ENCODE data around the gene GALK1. TPM values are rescaled to one million over a fixed set of nuclear protein-coding genes. Genes with fewer than 3 reads are reported as not detected.

The GALK1 gene
- polyA plus RNA-seq, 2 of the 4 experiments (the other 2 are of a cell fraction) = 20.7 to 54.3 TPM

GRCh38 chr17:75731716-75732498 is 33.1 kb downstream of the GALK1 start:
- 89% methylated on average over 31 of the region's 31 CpGs for WGBS (ENCODE audit: missing lambda C conversion rate)
- TF ChIP-seq E2F6 (IDR thresholded peaks at IDR 0.05; ENCODE audit: borderline replicate concordance, low read depth) (no peak), BHLHE40 (IDR thresholded peaks at IDR 0.05; ENCODE audit: low read depth, low read length) (no peak), TFCP2L1 (CRISPR knock-in tag; IDR thresholded peaks at IDR 0.05) (no peak)
- Histone ChIP-seq H3K27ac (no peak overlapping the region), H3K4me2 (no peak overlapping the region), H3K4me1 (no peaks in the 10 kb centered on the region), H3K9me3 (no peaks in the 10 kb centered on the region), H3K4me3 (no peak overlapping the region)
- DNase-seq (ENCODE audit: low read depth in 1 of 2, low spot score in 1 of 2) = no peak
- ChIA-PET POLR2A (no interaction called here), CTCF (interaction anchor here (0.5 to 43.5 kb wide), 9 partner anchors 10 to 259 kb away, joined by 3 to 1931 read pairs (median 6); partner anchors contain the start of genes GALK1, ITGB4, RECQL5 and SAP30BP)
- FAIRE-seq = no peak
- no peak for ATAC-seq

DNA sequence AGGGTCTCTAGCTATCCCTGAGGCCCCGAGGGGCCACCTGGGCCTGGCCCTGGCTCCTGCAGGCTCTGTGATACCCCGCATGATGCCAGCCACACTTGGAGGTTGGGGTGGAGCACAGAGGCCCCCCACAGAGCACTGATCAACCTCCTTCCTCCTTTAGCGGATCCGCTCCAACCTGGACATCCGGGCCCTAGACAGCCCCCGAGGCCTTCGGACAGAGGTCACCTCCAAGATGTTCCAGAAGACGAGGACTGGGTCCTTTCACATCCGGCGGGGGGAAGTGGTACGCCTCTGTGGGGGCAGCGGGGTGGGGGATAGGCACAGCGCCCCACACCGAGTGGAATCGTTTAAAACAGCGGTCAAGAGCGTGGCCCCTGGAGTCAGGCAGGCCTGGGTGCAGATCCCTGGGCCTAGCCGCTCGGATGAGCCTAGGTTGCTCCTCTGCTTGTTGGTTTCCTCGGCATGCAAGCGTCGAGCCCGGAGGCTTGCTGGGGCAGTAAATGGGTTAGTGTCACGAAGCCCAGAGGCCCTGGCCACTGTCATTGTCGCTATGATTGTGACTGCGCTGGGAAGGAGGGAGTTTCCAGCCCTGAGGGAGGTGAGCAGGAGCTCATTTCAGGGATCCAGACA is 33.8 kb downstream of the GALK1 start:
- DNase-seq (ENCODE audit: low read depth in 1 of 2, low spot score in 1 of 2) (no peak), FAIRE-seq (no peak), ATAC-seq (no peak)
- no peaks in the 10 kb centered on the region for H3K9me3 ChIP-seq
- no peaks in the 10 kb centered on the region for H3K4me1 ChIP-seq
- ChIA-PET CTCF (interaction anchor here (0.8 to 43.5 kb wide), 11 partner anchors 7 to 130 kb away, joined by 3 to 1931 read pairs (median 5); partner anchors contain the start of genes GALK1, ITGB4, RECQL5 and SAP30BP), POLR2A (no interaction called here)
- no peak for TF ChIP-seq SMC3 (IDR thresholded peaks at IDR 0.05)
- TF ChIP-seq RAD21 (conservative IDR thresholded peaks at IDR 0.05 in 1 of 2, IDR thresholded peaks at IDR 0.05 in 1 of 2) = no peak
- TF ChIP-seq HOXB13 (CRISPR knock-in tag; IDR thresholded peaks at IDR 0.05; ENCODE audit: low read depth) = no peak
- TF ChIP-seq CBX2 (IDR thresholded peaks at IDR 0.05; ENCODE audit: borderline replicate concordance, low read depth) = no peak
- no peak for TF ChIP-seq MYC (IDR thresholded peaks at IDR 0.05; ENCODE audit: borderline replicate concordance, low read length)
- TF ChIP-seq CHD2 (IDR thresholded peaks at IDR 0.05; ENCODE audit: low read length, partially characterized antibody) = no peak
- no peak for TF ChIP-seq E2F6 (IDR thresholded peaks at IDR 0.05; ENCODE audit: borderline replicate concordance, low read depth)
- TF ChIP-seq HDAC2 (IDR thresholded peaks at IDR 0.05) = no peak
- TF ChIP-seq POLR2AphosphoS2 (conservative IDR thresholded peaks at IDR 0.05; ENCODE audit: low read length) = no peak
- TF ChIP-seq HES2 (IDR thresholded peaks at IDR 0.05) = no peak
- TF ChIP-seq ESRRA (IDR thresholded peaks at IDR 0.05; ENCODE audit: borderline replicate concordance, low read length) = no peak
- TF ChIP-seq BHLHE40 (IDR thresholded peaks at IDR 0.05; ENCODE audit: low read depth, low read length) = no peak
- TF ChIP-seq, protein P1, sequence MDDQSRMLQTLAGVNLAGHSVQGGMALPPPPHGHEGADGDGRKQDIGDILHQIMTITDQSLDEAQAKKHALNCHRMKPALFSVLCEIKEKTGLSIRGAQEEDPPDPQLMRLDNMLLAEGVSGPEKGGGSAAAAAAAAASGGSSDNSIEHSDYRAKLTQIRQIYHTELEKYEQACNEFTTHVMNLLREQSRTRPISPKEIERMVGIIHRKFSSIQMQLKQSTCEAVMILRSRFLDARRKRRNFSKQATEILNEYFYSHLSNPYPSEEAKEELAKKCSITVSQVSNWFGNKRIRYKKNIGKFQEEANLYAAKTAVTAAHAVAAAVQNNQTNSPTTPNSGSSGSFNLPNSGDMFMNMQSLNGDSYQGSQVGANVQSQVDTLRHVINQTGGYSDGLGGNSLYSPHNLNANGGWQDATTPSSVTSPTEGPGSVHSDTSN (IDR thresholded peaks at IDR 0.05) = no peak
- no peak for TF ChIP-seq RFX5 (IDR thresholded peaks at IDR 0.05)
- TF ChIP-seq SREBF2 (IDR thresholded peaks at IDR 0.05) = no peak
- no peak for TF ChIP-seq JUNB (IDR thresholded peaks at IDR 0.05)
- TF ChIP-seq GATA3 (IDR thresholded peaks at IDR 0.05; ENCODE audit: borderline replicate concordance) = no peak
- no peak for TF ChIP-seq POLR2A (IDR thresholded peaks at IDR 0.05; ENCODE audit: low read length)
- TF ChIP-seq MAZ (IDR thresholded peaks at IDR 0.05; ENCODE audit: borderline replicate concordance, low read depth, low read length) = no peak
- no peak overlapping the region for H3K27ac ChIP-seq
- 87% methylated on average over 24 of the region's 26 CpGs for WGBS (ENCODE audit: missing lambda C conversion rate)
- H3K4me3 ChIP-seq = no peak overlapping the region
- no peak overlapping the region for H3K4me2 ChIP-seq
